Activated CD4-positive, alpha-beta T cell treated with anti-CD3 and anti-CD28 coated beads, Interleukin-2, amount 10 ng/mL, durations not matched to agents 7 days and 5 days (primary cell): Measurements from ENCODE around the gene DHRS11. TPM values are rescaled to one million over a fixed set of nuclear protein-coding genes. Genes with fewer than 3 reads are reported as not detected.
"Not testable (repeated sequence)": the region's sequence is repeated elsewhere in the genome, so short reads cannot be mapped to it uniquely, and the experiment has no call there.

Experiments used
- CTCF ChIA-PET: fragments of 350-600 bp; sonication (Branson Sonifier 250); formaldehyde crosslinking; loops from one replicate; lab custom pipeline; 2021; ENCODE audit warnings: antibody characterized with exemption; lab: Charles Lee
- POLR2A ChIA-PET: fragments of 350-600 bp; sonication (Branson Sonifier 250); formaldehyde crosslinking; loops from one replicate; lab custom pipeline; 2021; ENCODE audit warnings: antibody characterized with exemption; lab: Charles Lee
- DNase-seq: peaks from one replicate; pipeline ENCODE4 v3.0.0-alpha.2; 2020
- H3K27ac Mint-ChIP-seq: one replicate; pipeline ENCODE4 v1.8.0; 2021; ENCODE audit warnings: mild to moderate bottlenecking, moderate library complexity, mixed read lengths
- H3K27me3 Mint-ChIP-seq: one replicate; pipeline ENCODE4 v1.8.0; 2021; ENCODE audit warnings: mixed read lengths
- H3K36me3 Mint-ChIP-seq: one replicate; pipeline ENCODE4 v1.8.0; 2021; ENCODE audit warnings: low read depth, mixed read lengths
- H3K4me1 Mint-ChIP-seq: one replicate; pipeline ENCODE4 v1.8.0; 2021; ENCODE audit warnings: mixed read lengths
- H3K4me3 Mint-ChIP-seq: one replicate; pipeline ENCODE4 v1.8.0; 2021; ENCODE audit warnings: mild to moderate bottlenecking, moderate library complexity, mixed read lengths
- H3K9me3 Mint-ChIP-seq: one replicate; pipeline ENCODE4 v1.8.0; 2021; ENCODE audit warnings: mixed read lengths
- total RNA-seq, 2 experiments: library from RNA; stranded (reverse); gene quantifications; one replicate each; pipeline ENCODE4 v1.2.3, GENCODE V29; 2021

The DHRS11 gene
- total RNA-seq, 2 experiments from 2014 or later = 4.8 to 5.0 TPM

- H3K27me3 Mint-ChIP-seq = no peaks in the 10 kb centered on the region
- no peak for DNase-seq
- H3K4me3 Mint-ChIP-seq = no peak overlapping the region
- no peak overlapping the region for H3K27ac Mint-ChIP-seq
- H3K36me3 Mint-ChIP-seq = no peaks in the 10 kb centered on the region
- H3K9me3 Mint-ChIP-seq = no peaks in the 10 kb centered on the region
- ChIA-PET CTCF (no interaction called here), POLR2A (no interaction called here)
- H3K4me1 Mint-ChIP-seq = peaks cover 23% of the 10 kb centered on the region
Measured at GRCh38 chr17:36597866-36598777, 6.4 kb downstream of the DHRS11 start.

DNA sequence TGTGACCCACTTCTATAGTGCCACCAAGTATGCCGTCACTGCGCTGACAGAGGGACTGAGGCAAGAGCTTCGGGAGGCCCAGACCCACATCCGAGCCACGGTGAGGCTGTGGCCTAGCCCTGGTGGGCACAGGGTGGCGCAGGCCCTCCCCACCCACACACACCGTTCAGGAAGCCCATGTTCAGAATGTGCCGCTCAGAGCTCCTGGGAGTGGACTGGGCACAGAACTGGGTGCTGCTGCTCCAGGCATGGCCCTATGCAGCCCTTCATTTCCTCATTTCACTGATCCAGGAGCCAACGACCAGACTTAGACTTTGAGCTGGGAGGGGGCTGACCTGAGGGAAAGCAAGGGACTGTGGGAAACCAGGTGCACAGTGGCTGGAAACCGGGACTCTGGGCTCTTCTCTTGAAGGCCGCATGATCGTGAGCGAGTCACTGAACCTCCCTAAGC is 7.3 kb downstream of the DHRS11 start:
- ChIA-PET CTCF (interaction anchor here (0.6 kb wide), 1 partner anchor 481 kb away, joined by 3 read pairs; no protein-coding TSS in a partner anchor), POLR2A (no interaction called here)
- H3K4me3 Mint-ChIP-seq = no peak overlapping the region
- no peaks in the 10 kb centered on the region for H3K9me3 Mint-ChIP-seq
- H3K27ac Mint-ChIP-seq = no peak overlapping the region
- no peaks in the 10 kb centered on the region for H3K27me3 Mint-ChIP-seq
- no peaks in the 10 kb centered on the region for H3K36me3 Mint-ChIP-seq
- DNase-seq = no peak
- H3K4me1 Mint-ChIP-seq = peaks cover 24% of the 10 kb centered on the region

- ChIA-PET CTCF (no interaction called here), POLR2A (no interaction called here)
- H3K36me3 Mint-ChIP-seq = no peaks in the 10 kb centered on the region
- no peaks in the 10 kb centered on the region for H3K27me3 Mint-ChIP-seq
- H3K9me3 Mint-ChIP-seq = no peaks in the 10 kb centered on the region
- H3K4me3 Mint-ChIP-seq = no peak overlapping the region
- no peak overlapping the region for H3K27ac Mint-ChIP-seq
- DNase-seq = no peak
- peaks cover 30% of the 10 kb centered on the region for H3K4me1 Mint-ChIP-seq
Measured at GRCh38 chr17:36599546-36600250, 8.0 kb downstream of the DHRS11 start.

DNA sequence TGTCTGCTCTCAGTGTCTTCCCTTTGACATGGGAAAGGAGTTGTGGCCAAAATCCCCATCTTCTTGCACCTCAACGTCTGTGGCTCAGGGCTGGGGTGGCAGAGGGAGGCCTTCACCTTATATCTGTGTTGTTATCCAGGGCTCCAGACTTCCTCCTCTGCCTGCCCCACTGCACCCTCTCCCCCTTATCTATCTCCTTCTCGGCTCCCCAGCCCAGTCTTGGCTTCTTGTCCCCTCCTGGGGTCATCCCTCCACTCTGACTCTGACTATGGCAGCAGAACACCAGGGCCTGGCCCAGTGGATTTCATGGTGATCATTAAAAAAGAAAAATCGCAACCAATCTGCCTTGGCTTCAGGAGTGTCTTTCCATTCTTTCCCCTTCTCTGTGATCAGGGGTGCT is 8.8 kb downstream of the DHRS11 start:
- DNase-seq = no peak
- ChIA-PET CTCF (interaction anchor here (0.7 kb wide), 1 partner anchor 54 kb away, joined by 3 read pairs; no protein-coding TSS in a partner anchor), POLR2A (no interaction called here)
- no peaks in the 10 kb centered on the region for H3K9me3 Mint-ChIP-seq
- peaks cover 2% of the 10 kb centered on the region for H3K36me3 Mint-ChIP-seq
- no peaks in the 10 kb centered on the region for H3K27me3 Mint-ChIP-seq
- peaks cover 36% of the 10 kb centered on the region for H3K4me1 Mint-ChIP-seq
- H3K4me3 Mint-ChIP-seq = peak overlapping the region; percentile 79
- peak overlapping the region; percentile 94 for H3K27ac Mint-ChIP-seq

DNA sequence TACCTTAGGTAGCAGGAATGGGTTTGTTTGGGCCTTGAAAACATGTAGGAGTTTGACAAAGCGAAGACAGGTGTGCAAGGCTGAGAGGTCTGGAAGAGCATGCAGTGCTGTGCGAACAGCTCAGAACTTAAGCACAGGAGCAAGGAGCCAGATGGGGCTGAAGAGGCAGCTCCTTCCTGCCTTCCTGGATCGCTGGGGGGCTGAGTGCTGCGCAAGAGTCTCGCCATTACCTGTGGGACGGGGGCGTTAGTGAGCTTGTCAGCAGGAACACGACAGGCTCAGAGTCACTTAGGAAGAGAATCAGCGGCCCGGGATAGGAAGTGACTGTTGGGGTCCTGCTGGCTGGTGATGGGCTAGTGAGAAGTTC is 9.2 kb downstream of the DHRS11 start:
- Mint-ChIP-seq H3K36me3 (peaks cover 5% of the 10 kb centered on the region), H3K4me3 (peak overlapping the region; percentile 79), H3K27me3 (no peaks in the 10 kb centered on the region), H3K4me1 (peaks cover 40% of the 10 kb centered on the region), H3K27ac (peak overlapping the region; percentile 94), H3K9me3 (no peaks in the 10 kb centered on the region)
- DNase-seq = peak; percentile 48
- POLR2A ChIA-PET = interaction anchor here (1.4 kb wide), 1 partner anchor 8 kb away, joined by 8 read pairs; no protein-coding TSS in a partner anchor
- CTCF ChIA-PET = interaction anchor here (0.7 to 3.6 kb wide), 5 partner anchors 8 to 772 kb away, joined by 3 to 14 read pairs (median 3); no protein-coding TSS in a partner anchor

- peak; percentile 91 for DNase-seq
- Mint-ChIP-seq H3K27me3 (no peaks in the 10 kb centered on the region), H3K27ac (peak within 1 kb of the TSS; percentile 94), H3K4me1 (peaks cover 42% of the 10 kb centered on the region), H3K9me3 (no peaks in the 10 kb centered on the region), H3K4me3 (peak within 1 kb of the TSS; percentile 79), H3K36me3 (peaks cover 5% of the 10 kb centered on the region)
- ChIA-PET POLR2A (interaction anchor here (1.4 kb wide), 1 partner anchor 9 kb away, joined by 8 read pairs; no protein-coding TSS in a partner anchor), CTCF (interaction anchor here (0.6 to 3.6 kb wide), 11 partner anchors 9 to 772 kb away, joined by 3 to 14 read pairs (median 4); no protein-coding TSS in a partner anchor)
Measured at GRCh38 chr17:36601303-36602029, 9.8 kb downstream of the DHRS11 start, which contains the start of gene MRM1. Gene MRM1, plus strand, starts transcription at chr17:36601583. Its CDS starts 228 bp downstream, at chr17:36601811.

DNA sequence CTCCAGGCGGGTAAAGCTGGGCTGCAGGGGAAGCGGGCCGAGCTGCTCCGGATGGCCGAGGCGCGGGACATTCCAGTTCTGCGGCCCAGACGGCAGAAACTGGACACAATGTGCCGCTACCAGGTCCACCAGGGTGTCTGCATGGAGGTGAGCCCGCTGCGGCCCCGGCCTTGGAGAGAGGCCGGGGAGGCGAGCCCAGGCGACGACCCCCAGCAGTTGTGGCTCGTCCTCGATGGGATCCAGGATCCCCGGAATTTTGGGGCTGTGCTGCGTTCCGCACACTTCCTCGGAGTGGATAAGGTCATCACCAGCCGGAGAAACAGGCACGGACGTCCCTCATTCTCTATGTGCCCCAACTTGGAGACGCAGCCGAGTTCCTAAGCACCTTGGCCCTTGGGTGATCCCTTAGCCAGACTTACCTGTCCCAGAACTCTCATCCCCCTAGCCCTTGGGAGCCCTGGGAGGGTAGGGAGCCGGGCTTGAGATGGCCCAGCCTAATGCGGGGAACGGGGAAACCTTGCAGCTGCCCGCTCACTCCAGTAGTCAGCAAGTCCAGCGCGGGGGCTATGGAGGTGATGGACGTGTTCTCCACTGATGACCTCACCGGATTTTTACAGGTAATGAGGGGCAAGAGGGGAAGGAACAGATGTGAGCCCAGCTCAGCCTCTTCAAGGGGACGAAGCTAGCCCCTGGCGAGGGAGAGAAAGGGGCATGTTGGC is 10.5 kb downstream of the DHRS11 start:
- Mint-ChIP-seq H3K9me3 (no peaks in the 10 kb centered on the region), H3K4me3 (peak overlapping the region; percentile 79), H3K4me1 (peaks cover 42% of the 10 kb centered on the region), H3K36me3 (peaks cover 5% of the 10 kb centered on the region), H3K27me3 (no peaks in the 10 kb centered on the region), H3K27ac (peak overlapping the region; percentile 94)
- ChIA-PET CTCF (interaction anchor here (0.5 to 3.6 kb wide), 26 partner anchors 8 to 852 kb away, joined by 3 to 14 read pairs (median 3); no protein-coding TSS in a partner anchor), POLR2A (interaction anchor here (0.7 to 1.4 kb wide), 2 partner anchors 10 to 15 kb away, joined by 3 to 8 read pairs; no protein-coding TSS in a partner anchor)
- peak; percentile 18 for DNase-seq

GRCh38 chr17:36602924-36603384 is 11.3 kb downstream of the DHRS11 start:
- H3K27ac Mint-ChIP-seq = peak overlapping the region; percentile 83
- H3K27me3 Mint-ChIP-seq = no peaks in the 10 kb centered on the region
- H3K4me3 Mint-ChIP-seq = peak overlapping the region; percentile 79
- peaks cover 7% of the 10 kb centered on the region for H3K36me3 Mint-ChIP-seq
- H3K4me1 Mint-ChIP-seq = peaks cover 46% of the 10 kb centered on the region
- no peaks in the 10 kb centered on the region for H3K9me3 Mint-ChIP-seq
- peak; percentile 74 for DNase-seq
- CTCF ChIA-PET = interaction anchor here (0.5 to 3.6 kb wide), 24 partner anchors 8 to 851 kb away, joined by 3 to 14 read pairs (median 3); no protein-coding TSS in a partner anchor
- POLR2A ChIA-PET = interaction anchor here (0.7 kb wide), 1 partner anchor 14 kb away, joined by 3 read pairs; no protein-coding TSS in a partner anchor

DNA sequence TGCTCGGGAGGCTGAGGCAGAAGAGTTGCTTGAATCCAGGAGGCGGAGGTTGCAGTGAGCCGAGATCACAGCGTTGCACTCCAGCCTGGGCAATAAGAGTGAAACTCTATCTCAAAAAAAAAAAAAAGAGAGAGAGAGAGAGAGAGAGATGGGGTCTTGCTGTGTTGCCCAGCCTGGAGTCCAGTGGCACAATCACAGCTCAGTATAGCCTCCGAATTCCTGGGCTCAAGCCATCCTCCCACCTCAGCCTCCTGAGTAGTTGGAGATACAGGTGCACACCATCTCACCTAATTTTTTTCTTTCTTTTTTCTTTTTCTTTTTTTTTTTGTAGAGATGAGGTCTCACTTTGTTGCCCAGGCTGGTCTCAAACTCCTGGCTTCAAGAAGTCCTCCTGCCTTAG is 13.3 kb downstream of the DHRS11 start:
- POLR2A ChIA-PET = interaction anchor here (0.7 kb wide), 1 partner anchor 16 kb away, joined by 8 read pairs; no protein-coding TSS in a partner anchor

DNA sequence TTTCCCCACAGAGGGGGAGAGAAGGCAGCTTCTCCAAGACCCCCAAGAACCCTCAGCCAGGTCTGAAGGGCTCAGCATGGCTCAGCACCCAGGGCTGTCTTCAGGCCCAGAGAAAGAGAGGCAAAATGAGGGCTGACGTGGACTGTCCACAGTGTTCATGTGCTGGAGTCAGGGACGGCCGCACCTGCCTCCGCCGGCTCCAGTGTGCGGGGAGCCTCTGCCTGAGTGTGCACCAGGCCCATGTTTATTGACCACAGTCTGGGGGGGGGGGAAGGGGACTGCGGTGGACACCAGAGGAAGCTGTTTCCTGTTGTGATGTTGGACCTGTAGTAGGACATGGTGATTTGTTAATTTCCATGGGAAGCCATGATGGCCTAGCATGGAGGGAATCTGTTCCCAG is 16.6 kb downstream of the DHRS11 start:
- CTCF ChIA-PET = no interaction called here
- POLR2A ChIA-PET = no interaction called here
- H3K36me3 Mint-ChIP-seq = peaks cover 7% of the 10 kb centered on the region
- H3K4me3 Mint-ChIP-seq = no peak overlapping the region
- no peak for DNase-seq
- no peaks in the 10 kb centered on the region for H3K27me3 Mint-ChIP-seq
- no peaks in the 10 kb centered on the region for H3K9me3 Mint-ChIP-seq
- peaks cover 42% of the 10 kb centered on the region for H3K4me1 Mint-ChIP-seq
- H3K27ac Mint-ChIP-seq = peak overlapping the region; percentile 76

More for the DNA sequence above, 13.3 kb downstream of the DHRS11 start:
- H3K27me3 Mint-ChIP-seq, H3K27ac Mint-ChIP-seq, DNase-seq, H3K4me3 Mint-ChIP-seq, H3K9me3 Mint-ChIP-seq, H3K36me3 Mint-ChIP-seq: not testable (repeated sequence)
- CTCF ChIA-PET = interaction anchor here (0.7 kb wide), 1 partner anchor 594 kb away, joined by 5 read pairs; no protein-coding TSS in a partner anchor
- H3K4me1 Mint-ChIP-seq = peaks cover 60% of the 10 kb centered on the region

DNA sequence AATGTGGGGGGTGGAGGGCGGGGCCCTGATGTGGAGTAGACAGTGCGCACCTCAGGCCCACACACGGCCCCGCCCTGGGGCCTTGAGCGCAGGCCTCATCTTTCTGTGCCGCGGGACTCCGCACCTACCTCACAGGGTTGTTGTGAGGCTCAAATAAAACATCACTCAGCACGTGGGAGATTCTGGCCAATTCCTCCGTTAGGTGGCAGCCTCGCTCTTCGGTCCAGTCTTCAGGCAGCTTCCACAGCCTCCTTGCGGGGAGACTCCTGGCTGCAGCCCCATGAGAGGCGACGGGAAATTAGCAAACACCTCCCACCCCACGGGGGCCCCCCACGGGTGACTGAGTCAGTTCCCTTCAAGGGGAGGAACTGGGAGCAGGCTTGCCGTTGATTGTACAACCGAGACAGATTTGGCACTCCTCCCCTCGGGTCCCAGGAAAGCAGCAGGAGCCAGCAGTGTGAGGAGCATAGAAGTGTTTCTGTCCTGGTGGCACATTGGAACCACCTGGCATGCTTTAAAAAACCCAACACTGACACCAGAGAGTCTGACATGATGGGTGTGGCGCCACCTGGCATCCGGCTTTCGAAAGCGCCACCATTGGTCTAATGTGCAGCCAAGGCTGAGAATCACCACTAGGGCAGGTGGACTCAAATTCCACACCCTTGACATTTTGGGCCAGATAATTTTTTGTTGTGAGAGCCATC is 17.3 kb downstream of the DHRS11 start:
- peaks cover 40% of the 10 kb centered on the region for H3K4me1 Mint-ChIP-seq
- DNase-seq = no peak

More for the DNA sequence above, 17.3 kb downstream of the DHRS11 start:
- no peak overlapping the region for H3K4me3 Mint-ChIP-seq
- no peaks in the 10 kb centered on the region for H3K27me3 Mint-ChIP-seq
- H3K9me3 Mint-ChIP-seq = no peaks in the 10 kb centered on the region
- CTCF ChIA-PET = no interaction called here
- H3K27ac Mint-ChIP-seq = peak overlapping the region; percentile 41
- POLR2A ChIA-PET = no interaction called here
- peaks cover 7% of the 10 kb centered on the region for H3K36me3 Mint-ChIP-seq
